Astrocyte of the spinal cord (primary cell): ENCODE data around the gene KBTBD8.

Experiments used
- DNase-seq: peaks from one replicate; pipeline ENCODE4 v3.0.0; 2011; ENCODE audit warnings: low read depth, low spot score
- H3K4me3 ChIP-seq: 2 replicates; pipeline ENCODE4 v1.5.1; 2011; ENCODE audit warnings: low read depth, mild to moderate bottlenecking, low read length, moderate library complexity
- CTCF ChIP-seq: IDR thresholded peaks from 2 replicates; pipeline ENCODE4 v1.5.1; 2012; ENCODE audit warnings: low read depth, mild to moderate bottlenecking, low read length, inconsistent platforms
- in situ Hi-C: cut with HindIII; loops from 2 replicates; pipeline ENCODE4 v1.10.0; 2017; ENCODE audit warnings: low sequenced_read_pairs

The KBTBD8 gene

GRCh38 chr3:66957367-66957766, 40.7 kb upstream of the KBTBD8 start:
- H3K4me3 ChIP-seq, result no peak overlapping the region
- no peak for DNase-seq
- in situ Hi-C loops, result no loop called here
- no peak for TF ChIP-seq CTCF

- in situ Hi-C loops, result no loop called here
- no peak for DNase-seq
- TF ChIP-seq CTCF, result no peak
- no peak overlapping the region for H3K4me3 ChIP-seq
These were observed 40.0 kb upstream of the KBTBD8 start for GRCh38 chr3:66958067-66958466.

- no peak for TF ChIP-seq CTCF
- in situ Hi-C loops, result no loop called here
- H3K4me3 ChIP-seq, result no peak overlapping the region
- DNase-seq, result no peak
These were observed 35.4 kb upstream of the KBTBD8 start for GRCh38 chr3:66962664-66963063.

- in situ Hi-C loops, result no loop called here
- H3K4me3 ChIP-seq, result no peak overlapping the region
These were observed 26.9 kb upstream of the KBTBD8 start for GRCh38 chr3:66971245-66971644.

GRCh38 chr3:66971891-66972551, 26.1 kb upstream of the KBTBD8 start:
- H3K4me3 ChIP-seq, result peak overlapping the region; percentile 25
- DNase-seq, result peak; percentile 69
- in situ Hi-C loops, result no loop called here
- peak; percentile 87 for TF ChIP-seq CTCF

More at GRCh38 chr3:66971245-66971644, 26.9 kb upstream of the KBTBD8 start:
- no peak for DNase-seq
- no peak for TF ChIP-seq CTCF

- TF ChIP-seq CTCF, result no peak
- no peak overlapping the region for H3K4me3 ChIP-seq
- no peak for DNase-seq
- in situ Hi-C loops, result no loop called here
These were observed 17.3 kb upstream of the KBTBD8 start for GRCh38 chr3:66980791-66981190.

- in situ Hi-C loops, result no loop called here
- TF ChIP-seq CTCF, result no peak
- H3K4me3 ChIP-seq, result no peak overlapping the region
- DNase-seq, result no peak
These were observed 15.0 kb upstream of the KBTBD8 start for GRCh38 chr3:66983101-66983500.
